Kidney epithelial cell (primary cell): ENCODE measurements around the gene TMEM240. TPM values are rescaled to one million over a fixed set of nuclear protein-coding genes. Genes with fewer than 3 reads are reported as not detected.
"Not testable (repeated sequence)": the region's sequence is repeated elsewhere in the genome, so short reads cannot be mapped to it uniquely, and the experiment has no call there.

Source experiments
- DNase-seq: peaks from one replicate; pipeline ENCODE4 v3.0.0-alpha.2; 2010; ENCODE audit warnings: low read depth
- H3K27me3 ChIP-seq: 2 replicates; pipeline ENCODE4 v1.6.0; 2011; ENCODE audit warnings: low read length; ENCODE audit not compliant: control insufficient read depth, insufficient read depth
- H3K36me3 ChIP-seq: 2 replicates; pipeline ENCODE4 v1.5.1; 2011; ENCODE audit warnings: low read length; ENCODE audit not compliant: control insufficient read depth, insufficient read depth
- H3K4me3 ChIP-seq: 2 replicates; pipeline ENCODE4 v1.5.1; 2011; ENCODE audit warnings: low read depth, mild to moderate bottlenecking, control low read depth, low read length
- total RNA-seq: library from RNA; depleted of rRNA; stranded (reverse); fragments of >200 nt; gene quantifications from 2 replicates; pipeline ENCODE4 v1.2.3, GENCODE V29; 2015
- TF ChIP-seq, protein P1 (sequence below): IDR thresholded peaks from 2 replicates; pipeline ENCODE4 v1.5.1; 2011; ENCODE audit warnings: mild to moderate bottlenecking, moderate library complexity, low read length, control low read depth, inconsistent platforms; ENCODE audit not compliant: insufficient read depth, poor library complexity, severe bottlenecking

Gene TMEM240
- total RNA-seq, 1 donor from 2014 or later, result 3.9 TPM

DNA sequence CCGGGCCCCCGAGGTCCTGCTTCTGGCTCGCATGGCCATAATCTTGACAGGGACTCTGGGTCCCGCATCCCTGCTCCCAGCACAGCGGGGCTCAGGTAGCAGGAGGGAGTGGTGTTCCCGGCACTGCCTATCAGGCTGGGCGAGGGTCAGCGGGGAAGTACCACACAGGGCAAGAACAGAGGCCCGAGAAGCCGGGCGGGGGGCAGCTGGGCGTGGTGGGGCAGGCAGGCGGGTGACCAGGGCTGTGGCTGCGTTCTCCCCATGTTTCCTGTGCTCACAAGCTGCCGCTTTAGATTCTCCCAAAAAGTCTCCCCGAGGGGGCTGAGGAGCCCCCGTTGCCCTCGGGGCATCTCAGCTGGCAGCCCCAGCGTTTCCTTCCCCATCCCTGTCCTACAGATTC is 50.6 kb downstream of the TMEM240 start:
- TF ChIP-seq, protein P1, sequence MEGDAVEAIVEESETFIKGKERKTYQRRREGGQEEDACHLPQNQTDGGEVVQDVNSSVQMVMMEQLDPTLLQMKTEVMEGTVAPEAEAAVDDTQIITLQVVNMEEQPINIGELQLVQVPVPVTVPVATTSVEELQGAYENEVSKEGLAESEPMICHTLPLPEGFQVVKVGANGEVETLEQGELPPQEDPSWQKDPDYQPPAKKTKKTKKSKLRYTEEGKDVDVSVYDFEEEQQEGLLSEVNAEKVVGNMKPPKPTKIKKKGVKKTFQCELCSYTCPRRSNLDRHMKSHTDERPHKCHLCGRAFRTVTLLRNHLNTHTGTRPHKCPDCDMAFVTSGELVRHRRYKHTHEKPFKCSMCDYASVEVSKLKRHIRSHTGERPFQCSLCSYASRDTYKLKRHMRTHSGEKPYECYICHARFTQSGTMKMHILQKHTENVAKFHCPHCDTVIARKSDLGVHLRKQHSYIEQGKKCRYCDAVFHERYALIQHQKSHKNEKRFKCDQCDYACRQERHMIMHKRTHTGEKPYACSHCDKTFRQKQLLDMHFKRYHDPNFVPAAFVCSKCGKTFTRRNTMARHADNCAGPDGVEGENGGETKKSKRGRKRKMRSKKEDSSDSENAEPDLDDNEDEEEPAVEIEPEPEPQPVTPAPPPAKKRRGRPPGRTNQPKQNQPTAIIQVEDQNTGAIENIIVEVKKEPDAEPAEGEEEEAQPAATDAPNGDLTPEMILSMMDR, result no peak
- no peaks in the 10 kb centered on the region for H3K27me3 ChIP-seq
- H3K36me3 ChIP-seq, result no peaks in the 10 kb centered on the region

DNA sequence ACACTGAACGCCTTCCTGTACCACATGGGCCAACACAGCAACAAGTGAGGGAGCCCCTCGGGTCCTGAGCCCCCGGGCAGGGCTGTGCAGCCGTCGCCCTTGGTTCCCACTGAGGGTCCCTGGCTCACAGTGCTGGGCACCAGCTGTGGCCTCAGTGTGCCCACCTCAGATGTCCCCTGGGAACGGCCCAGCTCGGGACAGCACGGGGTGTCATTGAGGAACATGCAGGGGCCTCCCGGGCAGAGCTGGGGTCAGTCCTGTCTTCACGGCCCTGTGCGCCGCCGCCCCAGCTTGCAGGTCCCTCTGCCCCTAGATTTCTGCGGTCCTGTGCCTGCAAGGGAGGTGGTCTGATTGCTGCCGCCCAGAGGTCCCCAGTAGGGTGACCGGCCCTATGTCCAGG is 51.2 kb downstream of the TMEM240 start:
- Histone ChIP-seq H3K4me3 (no peak overlapping the region), H3K27me3 (no peaks in the 10 kb centered on the region), H3K36me3 (no peaks in the 10 kb centered on the region)
- TF ChIP-seq, protein P1, result no peak
- DNase-seq, result no peak

More for the DNA sequence above, 50.6 kb downstream of the TMEM240 start:
- no peak for DNase-seq
- H3K4me3 ChIP-seq, result no peak overlapping the region

DNA sequence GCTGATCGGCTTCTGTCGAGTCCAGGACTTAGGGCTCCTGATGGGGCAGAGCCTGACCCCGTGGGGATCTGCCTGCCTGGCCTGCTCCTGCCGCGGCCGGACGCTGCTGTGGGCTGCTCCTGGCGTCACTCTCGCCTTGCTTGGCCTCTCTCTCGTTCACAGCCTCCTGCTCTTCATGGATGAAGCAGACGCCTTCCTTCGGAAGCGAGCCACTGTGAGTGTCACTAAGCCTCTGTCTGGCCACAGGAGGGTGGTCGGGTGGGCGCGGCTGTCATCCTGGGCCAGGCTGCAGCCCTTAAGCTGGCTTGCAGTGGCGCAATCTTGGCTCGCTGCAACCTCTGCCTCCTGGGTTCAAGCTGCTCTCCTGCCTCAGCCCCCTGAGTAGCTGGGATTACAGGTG is 52.7 kb downstream of the TMEM240 start:
- H3K36me3 ChIP-seq, result no peaks in the 10 kb centered on the region
- no peaks in the 10 kb centered on the region for H3K27me3 ChIP-seq
- H3K4me3 ChIP-seq, result no peak overlapping the region
- TF ChIP-seq, protein P1, result no peak
- no peak for DNase-seq

DNA sequence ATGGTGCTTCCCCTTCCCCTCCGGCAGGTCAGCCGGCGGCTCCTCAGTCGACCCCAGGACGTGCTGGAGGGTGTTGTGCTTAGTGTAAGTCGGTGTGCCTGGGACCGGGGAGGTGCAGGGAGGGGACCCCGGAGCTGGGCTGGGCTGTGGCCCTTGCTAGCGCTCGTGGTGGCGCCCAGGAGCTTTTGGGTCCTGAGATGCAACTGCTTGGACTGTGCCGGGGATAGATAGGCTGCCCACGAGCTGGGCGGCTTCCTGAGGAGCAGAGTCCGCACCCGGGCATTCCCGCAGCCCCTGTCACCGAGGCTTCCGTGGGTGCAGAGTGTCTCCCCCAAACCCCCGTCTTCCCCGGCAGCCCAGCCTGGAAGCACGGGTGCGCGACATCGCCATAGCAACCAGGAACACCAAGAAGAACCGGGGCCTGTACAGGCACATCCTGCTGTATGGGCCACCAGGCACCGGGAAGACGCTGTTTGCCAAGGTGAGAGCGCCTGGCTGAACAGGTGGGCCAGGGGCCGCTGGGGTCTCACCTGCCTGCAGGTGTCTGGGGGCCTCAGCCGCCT is 54.6 kb downstream of the TMEM240 start:
- H3K27me3 ChIP-seq, H3K4me3 ChIP-seq, DNase-seq, H3K36me3 ChIP-seq: not testable (repeated sequence)

DNA sequence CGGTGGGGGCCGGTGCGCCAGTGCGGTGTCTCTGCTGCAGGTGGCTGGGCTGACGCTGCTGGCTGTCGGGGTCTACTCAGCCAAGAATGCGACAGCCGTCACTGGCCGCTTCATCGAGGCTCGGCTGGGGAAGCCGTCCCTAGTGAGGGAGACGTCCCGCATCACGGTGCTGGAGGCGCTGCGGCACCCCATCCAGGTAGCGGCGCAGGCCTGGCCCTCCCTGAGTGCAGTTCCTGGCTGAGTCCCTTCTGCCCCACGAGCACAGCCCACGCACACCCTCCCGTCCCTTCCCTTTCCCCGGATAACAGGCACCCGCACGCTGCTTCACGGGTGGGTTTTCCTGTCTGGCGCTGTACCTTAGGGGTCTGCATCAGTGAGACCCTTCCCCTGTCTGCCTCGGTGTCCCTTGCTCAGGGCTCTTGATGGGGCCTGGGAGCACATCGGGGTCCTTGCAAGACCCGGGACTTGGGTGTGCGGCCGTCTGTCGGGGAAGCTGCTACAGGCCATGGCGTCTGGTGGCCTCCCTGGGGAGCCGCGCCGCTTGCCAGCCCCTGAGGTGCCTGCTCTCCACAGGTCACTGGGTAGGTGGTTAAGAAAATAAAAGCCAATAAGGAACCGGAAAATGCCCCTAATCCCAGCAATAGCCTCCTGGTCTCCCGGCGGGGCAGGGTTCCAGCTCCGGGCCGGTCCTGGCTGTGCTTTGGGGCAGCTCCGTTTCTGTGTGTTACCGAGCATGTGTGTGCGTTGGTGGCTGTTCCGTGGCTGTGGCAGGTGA is 55.3 kb downstream of the TMEM240 start:
- H3K4me3 ChIP-seq, DNase-seq, H3K27me3 ChIP-seq, H3K36me3 ChIP-seq: not testable (repeated sequence)

Other genes with a start within 250 kb of the TMEM240 start
- 37.9 and 43.1 TPM in 2 replicates for gene ACAP3, start 232.7 kb downstream of the TMEM240 start, total RNA-seq
- gene PUSL1, start 232.0 kb downstream of the TMEM240 start, total RNA-seq, result 45.1 and 59.9 TPM in 2 replicates
- 94.2 and 123 TPM in 2 replicates for gene INTS11, start 216.0 kb downstream of the TMEM240 start, total RNA-seq
- 44.3 and 59.5 TPM in 2 replicates for gene CPTP, start 215.8 kb downstream of the TMEM240 start, total RNA-seq
- 0.08 and 1.0 TPM in 2 replicates for gene TAS1R3, start 209.3 kb downstream of the TMEM240 start, total RNA-seq
- gene DVL1, start 191.2 kb downstream of the TMEM240 start, total RNA-seq, result 87.3 and 101 TPM in 2 replicates
- gene MXRA8, start 182.1 kb downstream of the TMEM240 start, total RNA-seq, result 106 and 165 TPM in 2 replicates
- 201 and 204 TPM in 2 replicates for gene AURKAIP1, start 165.4 kb downstream of the TMEM240 start, total RNA-seq
- 134 and 136 TPM in 2 replicates for gene CCNL2, start 141.3 kb downstream of the TMEM240 start, total RNA-seq
- gene MRPL20, start 133.3 kb downstream of the TMEM240 start, total RNA-seq, result 134 and 159 TPM in 2 replicates
- 1.4 and 1.6 TPM in 2 replicates for gene ANKRD65, start 119.3 kb downstream of the TMEM240 start, total RNA-seq
- 27.6 and 28.3 TPM in 2 replicates for gene VWA1, start 104.9 kb downstream of the TMEM240 start, total RNA-seq
- gene ATAD3C, start 90.9 kb downstream of the TMEM240 start, total RNA-seq, result 0.38 and 0.75 TPM in 2 replicates
- gene ATAD3B, start 68.9 kb downstream of the TMEM240 start, total RNA-seq, result 31.4 and 37.8 TPM in 2 replicates
- gene ATAD3A, start 28.5 kb downstream of the TMEM240 start, total RNA-seq, result 51.5 and 53.6 TPM in 2 replicates
- gene SSU72, start 34.2 kb upstream of the TMEM240 start, total RNA-seq, result 69.0 and 87.3 TPM in 2 replicates
- 8.0 and 9.2 TPM in 2 replicates for gene FNDC10, start 59.5 kb upstream of the TMEM240 start, total RNA-seq
- 55.5 and 56.8 TPM in 2 replicates for gene MIB2, start 74.9 kb upstream of the TMEM240 start, total RNA-seq
- 4.9 and 6.5 TPM in 2 replicates for gene MMP23B, start 91.5 kb upstream of the TMEM240 start, total RNA-seq
- 23.3 and 27.0 TPM in 2 replicates for gene CDK11B, start 118.4 kb upstream of the TMEM240 start, total RNA-seq
- gene SLC35E2B, start 152.2 kb upstream of the TMEM240 start, total RNA-seq, result 28.0 and 33.4 TPM in 2 replicates
- 14.2 and 14.9 TPM in 2 replicates for gene CDK11A, start 183.7 kb upstream of the TMEM240 start, total RNA-seq
- 63.9 and 68.1 TPM in 2 replicates for gene NADK, start 237.8 kb upstream of the TMEM240 start, total RNA-seq